B cell (primary cell): ENCODE data around the gene AGPAT3. TPM values are rescaled to one million over a fixed set of nuclear protein-coding genes. Genes with fewer than 3 reads are reported as not detected.

Experiments
- ATAC-seq: fragments of 200-7000 bp; cut with Tn5 transposase; one replicate; pipeline ENCODE4 v1.10.0; 2021; ENCODE audit warnings: low read depth, mild to moderate bottlenecking, moderate number of reproducible peaks, moderate library complexity
- CTCF ChIA-PET: fragments of 350-600 bp; sonication (Branson Sonifier 250); formaldehyde crosslinking; loops from one replicate; lab custom pipeline; 2021; ENCODE audit warnings: antibody characterized with exemption, inconsistent platforms; lab: Charles Lee
- POLR2A ChIA-PET: fragments of 350-600 bp; sonication (Branson Sonifier 250); formaldehyde crosslinking; loops from one replicate; lab custom pipeline; 2021; ENCODE audit warnings: antibody characterized with exemption; lab: Charles Lee
- DNase-seq: peaks from one replicate; pipeline ENCODE4 v3.0.0; 2013
- H2AFZ ChIP-seq: 2 replicates; pipeline ENCODE4 v1.6.1; 2012; ENCODE audit warnings: mild to moderate bottlenecking, low read depth, low read length; ENCODE audit not compliant: insufficient read depth, poor library complexity, severe bottlenecking
- H3K27ac ChIP-seq, 2 donors: 1 replicate in 1 of 2; 2 replicates in 1 of 2; pipeline ENCODE4 v1.5.1; 2012 to 2013; ENCODE audit warnings: low read length in 2 of 2, mild to moderate bottlenecking in 2 of 2, moderate library complexity in 1 of 2
- H3K27me3 ChIP-seq, 4 experiments: fragments of 200-600 bp in 1 of 4; sonication (generic) in 1 of 4; replicated peaks in 1 of 4; 1 replicate in 2 of 4; 2 replicates in 2 of 4; pipeline versions ENCODE4 v1.6.1 to v1.7.0; 2013 to 2016; ENCODE audit warnings: low read length in 3 of 4, mild to moderate bottlenecking in 2 of 4, mixed read lengths in 1 of 4, moderate library complexity in 1 of 4; ENCODE audit not compliant: insufficient read depth in 4 of 4, control insufficient read depth in 3 of 4; ENCODE audit errors: control extremely low read depth in 1 of 4
- H3K36me3 ChIP-seq, 2 experiments: replicated peaks in 1 of 2; 1 replicate in 1 of 2; 2 replicates in 1 of 2; pipeline versions ENCODE4 v1.6.1 to v1.7.1; 2013; ENCODE audit warnings: low read length in 1 of 2; ENCODE audit not compliant: insufficient read depth in 2 of 2, control insufficient read depth in 1 of 2; ENCODE audit errors: control extremely low read depth in 1 of 2, extremely low read depth in 1 of 2
- H3K4me1 ChIP-seq, 2 donors: fragments of 200-600 bp in 1 of 2; sonication (generic) in 1 of 2; 1 replicate in 1 of 2; 2 replicates in 1 of 2; pipeline versions ENCODE4 v1.5.1 to v1.6.1; 2013 to 2017; ENCODE audit warnings: low read length in 2 of 2; ENCODE audit not compliant: control insufficient read depth in 2 of 2, insufficient read depth in 2 of 2
- H3K4me2 ChIP-seq: replicated peaks from 2 replicates; pipeline ENCODE3; 2012; ENCODE audit warnings: mild to moderate bottlenecking, low read depth, low read length; ENCODE audit not compliant: poor library complexity, severe bottlenecking
- H3K4me3 ChIP-seq, 5 experiments: fragments of 200-600 bp in 1 of 5; sonication (generic) in 1 of 5; 1 replicate in 3 of 5; 2 replicates in 2 of 5; pipeline versions ENCODE4 v1.5.1 to v1.7.0; 2011 to 2016; ENCODE audit warnings: low read length in 4 of 5, mild to moderate bottlenecking in 4 of 5, low read depth in 2 of 5, control low read depth in 1 of 5, moderate library complexity in 1 of 5; ENCODE audit not compliant: insufficient read depth in 1 of 5; ENCODE audit errors: control extremely low read depth in 1 of 5, extremely low read depth in 1 of 5
- H3K79me2 ChIP-seq: fragments of 200-600 bp; sonication (generic); one replicate; pipeline ENCODE4 v1.6.0; 2016; ENCODE audit warnings: low read length; ENCODE audit not compliant: control insufficient read depth, insufficient read depth
- H3K9ac ChIP-seq: fragments of 200-600 bp; sonication (generic); 2 replicates; pipeline ENCODE4 v1.6.1; 2017; ENCODE audit warnings: mild to moderate bottlenecking, low read length, moderate library complexity
- H3K9me3 ChIP-seq, 3 donors: one replicate each; pipeline versions ENCODE4 v1.6.1 to v1.7.1; 2013; ENCODE audit warnings: low read length in 2 of 3; ENCODE audit not compliant: control insufficient read depth in 2 of 3, insufficient read depth in 1 of 3; ENCODE audit errors: control extremely low read depth in 1 of 3
- H4K20me1 ChIP-seq: 2 replicates; pipeline ENCODE4 v1.6.0; 2012; ENCODE audit warnings: mild to moderate bottlenecking, low read length; ENCODE audit not compliant: insufficient read depth, control insufficient read depth, poor library complexity, severe bottlenecking
- H3K27ac Mint-ChIP-seq: one replicate; pipeline ENCODE4 v1.8.0; 2021; ENCODE audit warnings: mixed read lengths
- H3K27me3 Mint-ChIP-seq: one replicate; pipeline ENCODE4 v1.8.0; 2021; ENCODE audit warnings: mixed read lengths
- H3K4me1 Mint-ChIP-seq: one replicate; pipeline ENCODE4 v1.8.0; 2021; ENCODE audit warnings: mixed read lengths
- H3K4me3 Mint-ChIP-seq: one replicate; pipeline ENCODE4 v1.8.0; 2021; ENCODE audit warnings: mixed read lengths
- H3K9me3 Mint-ChIP-seq: one replicate; pipeline ENCODE4 v1.8.0; 2022; ENCODE audit warnings: mixed read lengths; ENCODE audit not compliant: insufficient read depth
- EZH2 ChIP-seq: IDR thresholded peaks from 2 replicates; pipeline ENCODE4 v1.6.1; 2012; ENCODE audit warnings: borderline replicate concordance, low read depth, mild to moderate bottlenecking, moderate library complexity, low read length; ENCODE audit not compliant: insufficient read depth, poor library complexity, severe bottlenecking
- WGBS: methylation state at CpG from one replicate; pipeline ENCODE4 v1.1.5; 2013; ENCODE audit warnings: missing lambda C conversion rate; ENCODE audit not compliant: insufficient coverage; 5-methylcytosine and 5-hydroxymethylcytosine counted together
- intact Hi-C: fragments of 100-400 bp; cut with micrococcal nuclease; formaldehyde crosslinking; loops from one replicate; pipeline ENCODE4 v1.10.0; 2022
- polyA plus RNA-seq: library from polyadenylated mRNA; depleted of rRNA; stranded (reverse); fragments of >200 nt; gene quantifications from 2 replicates; pipeline ENCODE4 v1.2.3, GENCODE V29; 2012
- total RNA-seq, 2 donors: library from RNA; stranded (reverse); fragments of 120-200 nt in 1 of 2; gene quantifications; 1 replicate in 1 of 2; 2 replicates in 1 of 2; pipeline versions ENCODE4 v1.2.3 to v1.2.4, GENCODE V29; 2013 to 2022
- TF ChIP-seq, protein P1 (sequence below): fragments of 200-600 bp; IDR thresholded peaks from one replicate; pipeline ENCODE4 v1.8.0; 2022; ENCODE audit warnings: antibody characterized with exemption, mild to moderate bottlenecking

The AGPAT3 gene
- total and polyA plus RNA-seq, 2 donors (not counting 1 experiment from before 2014, with no cell fraction given) = 14.3 to 49.3 TPM

- Histone ChIP-seq H3K4me1 (peaks cover 9 to 13% of the 10 kb centered on the region in 2 donors), H3K27me3 (no peaks in the 10 kb centered on the region), H3K9ac (no peak overlapping the region), H3K9me3 (peaks cover 0 to 22% (median 6%) of the 10 kb centered on the region in 3 donors), H3K4me2 (no peak overlapping the region), H4K20me1 (peaks cover 52% of the 10 kb centered on the region), H3K36me3 (no peaks in the 10 kb centered on the region), H3K27ac (no peak overlapping the region), H2AFZ (no peak overlapping the region), H3K79me2 (peaks cover 63% of the 10 kb centered on the region), H3K4me3 (no peak overlapping the region)
- Mint-ChIP-seq H3K27ac (no peak overlapping the region), H3K9me3 (no peaks in the 10 kb centered on the region), H3K4me1 (peaks cover 32% of the 10 kb centered on the region), H3K27me3 (no peaks in the 10 kb centered on the region), H3K4me3 (no peak overlapping the region)
- ChIA-PET POLR2A (no interaction called here), CTCF (no interaction called here)
- ATAC-seq (no peak), DNase-seq (no peak)
- TF ChIP-seq, protein P1, sequence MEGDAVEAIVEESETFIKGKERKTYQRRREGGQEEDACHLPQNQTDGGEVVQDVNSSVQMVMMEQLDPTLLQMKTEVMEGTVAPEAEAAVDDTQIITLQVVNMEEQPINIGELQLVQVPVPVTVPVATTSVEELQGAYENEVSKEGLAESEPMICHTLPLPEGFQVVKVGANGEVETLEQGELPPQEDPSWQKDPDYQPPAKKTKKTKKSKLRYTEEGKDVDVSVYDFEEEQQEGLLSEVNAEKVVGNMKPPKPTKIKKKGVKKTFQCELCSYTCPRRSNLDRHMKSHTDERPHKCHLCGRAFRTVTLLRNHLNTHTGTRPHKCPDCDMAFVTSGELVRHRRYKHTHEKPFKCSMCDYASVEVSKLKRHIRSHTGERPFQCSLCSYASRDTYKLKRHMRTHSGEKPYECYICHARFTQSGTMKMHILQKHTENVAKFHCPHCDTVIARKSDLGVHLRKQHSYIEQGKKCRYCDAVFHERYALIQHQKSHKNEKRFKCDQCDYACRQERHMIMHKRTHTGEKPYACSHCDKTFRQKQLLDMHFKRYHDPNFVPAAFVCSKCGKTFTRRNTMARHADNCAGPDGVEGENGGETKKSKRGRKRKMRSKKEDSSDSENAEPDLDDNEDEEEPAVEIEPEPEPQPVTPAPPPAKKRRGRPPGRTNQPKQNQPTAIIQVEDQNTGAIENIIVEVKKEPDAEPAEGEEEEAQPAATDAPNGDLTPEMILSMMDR = no peak
- no peak for TF ChIP-seq EZH2
- intact Hi-C loops = loop anchor here (10.0 kb wide), 1 partner anchor 48 kb away; the partner anchor contains the start of gene AGPAT3
- WGBS = 74% methylated on average over 8 of the region's 9 CpGs
These were observed 47.5 kb downstream of the AGPAT3 start for GRCh38 chr21:43912500-43912899.

- Histone ChIP-seq H3K4me1 (peaks cover 12 to 15% of the 10 kb centered on the region in 2 donors), H3K4me2 (no peak overlapping the region), H2AFZ (no peak overlapping the region), H4K20me1 (peaks cover 56% of the 10 kb centered on the region), H3K27me3 (no peaks in the 10 kb centered on the region), H3K9me3 (peaks cover 0 to 22% (median 6%) of the 10 kb centered on the region in 3 donors), H3K27ac (no peak overlapping the region), H3K79me2 (peaks cover 64% of the 10 kb centered on the region), H3K9ac (no peak overlapping the region), H3K36me3 (no peaks in the 10 kb centered on the region), H3K4me3 (no peak overlapping the region)
- intact Hi-C loops = loop anchor here (10.0 kb wide), 1 partner anchor 48 kb away; the partner anchor contains the start of gene AGPAT3
- Mint-ChIP-seq H3K9me3 (no peaks in the 10 kb centered on the region), H3K27me3 (no peaks in the 10 kb centered on the region), H3K4me3 (no peak overlapping the region), H3K27ac (no peak overlapping the region), H3K4me1 (peaks cover 33% of the 10 kb centered on the region)
- ATAC-seq (no peak), DNase-seq (no peak)
- ChIA-PET CTCF (no interaction called here), POLR2A (no interaction called here)
- TF ChIP-seq, protein P1 = no peak
- TF ChIP-seq EZH2 = no peak
- 90% methylated on average over 3 of the region's 3 CpGs for WGBS
These were observed 47.9 kb downstream of the AGPAT3 start for GRCh38 chr21:43912910-43913309.
